Type B pancreatic cell (in vitro differentiated cells): Measurements from ENCODE around the gene RASA1. TPM values are rescaled to one million over a fixed set of nuclear protein-coding genes. Genes with fewer than 3 reads are reported as not detected.

ENCODE experiments used
- DNase-seq: peaks from one replicate; pipeline ENCODE4 v3.0.0; 2021; ENCODE audit warnings: mixed read lengths; ENCODE audit not compliant: unreplicated experiment; ENCODE audit errors: extremely low spot score
- H3K27ac Mint-ChIP-seq: 2 replicates; pipeline ENCODE4 v1.8.0; 2021; ENCODE audit warnings: mild to moderate bottlenecking, mixed read lengths
- H3K27me3 Mint-ChIP-seq: 2 replicates; pipeline ENCODE4 v1.8.0; 2021; ENCODE audit warnings: mixed read lengths
- H3K36me3 Mint-ChIP-seq: 2 replicates; pipeline ENCODE4 v1.8.0; 2021; ENCODE audit warnings: mixed read lengths
- H3K4me1 Mint-ChIP-seq: one replicate; pipeline ENCODE4 v1.8.0; 2021; ENCODE audit warnings: mixed read lengths; ENCODE audit not compliant: unreplicated experiment
- H3K4me3 Mint-ChIP-seq: 2 replicates; pipeline ENCODE4 v1.8.0; 2021; ENCODE audit warnings: mild to moderate bottlenecking, mixed read lengths
- H3K9me3 Mint-ChIP-seq: 2 replicates; pipeline ENCODE4 v1.8.0; 2021; ENCODE audit warnings: mixed read lengths
- CTCF ChIP-seq: fragments of 200-600 bp; sonication (generic); conservative IDR thresholded peaks from 2 replicates; pipeline ENCODE4 v1.5.0; 2021; ENCODE audit warnings: antibody characterized with exemption, mild to moderate bottlenecking
- total RNA-seq: library from RNA; stranded (reverse); gene quantifications from 2 replicates; pipeline ENCODE4 v1.2.1, GENCODE V29; 2021; ENCODE audit warnings: low replicate concordance

RASA1 gene
- total RNA-seq, 1 donor from 2014 or later, result 33.0 TPM

DNA sequence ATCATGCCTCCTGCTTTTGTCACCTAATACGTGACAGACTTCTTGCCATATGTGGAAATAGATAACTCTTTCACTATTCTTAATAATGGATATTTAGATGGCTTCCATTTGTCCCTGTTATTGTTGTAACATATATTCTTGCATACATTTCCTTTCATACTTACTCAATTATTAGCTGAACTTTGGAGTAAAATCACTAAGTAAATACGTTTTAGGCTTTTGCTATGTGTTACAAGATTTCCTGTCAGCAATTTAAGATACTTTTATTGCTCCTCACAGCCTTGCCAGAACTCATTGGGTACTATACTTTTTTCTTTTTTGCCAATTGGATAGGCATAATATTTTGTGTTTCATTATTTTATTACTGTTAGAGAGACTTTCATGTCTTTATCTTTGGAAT lies 118.1 kb downstream of the RASA1 start:
- no peak overlapping the region for H3K4me3 Mint-ChIP-seq
- no peak overlapping the region for H3K27ac Mint-ChIP-seq
- H3K27me3 Mint-ChIP-seq, result no peaks in the 10 kb centered on the region
- no peaks in the 10 kb centered on the region for H3K4me1 Mint-ChIP-seq
- no peak for TF ChIP-seq CTCF
- no peaks in the 10 kb centered on the region for H3K9me3 Mint-ChIP-seq
- peaks cover 20% of the 10 kb centered on the region for H3K36me3 Mint-ChIP-seq
- DNase-seq, result no peak

- no peak for DNase-seq
- H3K9me3 Mint-ChIP-seq, result no peaks in the 10 kb centered on the region
These were observed 120.4 kb downstream of the RASA1 start for GRCh38 chr5:87388129-87388528.

DNA sequence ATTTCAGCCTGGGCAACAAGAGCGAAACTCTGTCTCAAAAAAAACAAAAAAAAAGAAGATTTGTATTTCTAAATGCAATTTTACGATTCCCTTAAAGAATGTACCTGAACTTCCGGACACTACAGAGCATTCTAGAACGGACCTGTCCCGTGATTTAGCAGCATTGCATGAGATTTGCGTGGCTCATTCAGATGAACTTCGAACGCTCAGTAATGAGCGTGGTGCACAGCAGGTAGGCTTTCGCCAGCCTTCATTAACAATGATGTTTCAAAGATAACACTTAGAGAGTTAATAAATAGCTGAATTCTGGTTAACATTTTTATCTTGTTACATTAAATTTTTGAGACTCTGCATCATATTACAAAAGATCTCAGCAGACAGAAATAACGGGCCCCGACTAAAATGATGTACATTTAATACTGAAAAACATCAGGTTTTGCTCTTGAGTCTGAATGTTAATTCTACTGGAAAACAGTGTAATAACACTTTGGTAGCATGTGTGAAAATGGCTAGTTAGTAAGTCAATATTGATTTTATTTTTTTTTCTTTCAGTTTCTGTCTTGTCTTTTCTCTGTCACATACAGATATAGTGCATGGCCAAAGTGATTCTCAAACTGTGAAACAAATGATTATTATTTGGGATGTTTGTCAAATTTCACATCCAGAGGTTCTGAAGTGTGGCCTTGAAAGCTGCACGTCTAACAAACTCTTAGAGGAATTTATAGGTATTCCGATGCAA lies 121.8 kb downstream of the RASA1 start:
- Mint-ChIP-seq H3K27ac (peak overlapping the region; percentile 5), H3K27me3 (no peaks in the 10 kb centered on the region), H3K4me3 (no peak overlapping the region), H3K36me3 (peaks cover 26% of the 10 kb centered on the region), H3K9me3 (no peaks in the 10 kb centered on the region), H3K4me1 (no peaks in the 10 kb centered on the region)
- TF ChIP-seq CTCF, result no peak
- no peak for DNase-seq

More at GRCh38 chr5:87388129-87388528, 120.4 kb downstream of the RASA1 start:
- H3K4me3 Mint-ChIP-seq, result no peak overlapping the region
- no peaks in the 10 kb centered on the region for H3K4me1 Mint-ChIP-seq
- H3K27ac Mint-ChIP-seq, result no peak overlapping the region
- H3K27me3 Mint-ChIP-seq, result no peaks in the 10 kb centered on the region
- H3K36me3 Mint-ChIP-seq, result peaks cover 26% of the 10 kb centered on the region
- TF ChIP-seq CTCF, result no peak

- Mint-ChIP-seq H3K4me1 (no peaks in the 10 kb centered on the region), H3K36me3 (peaks cover 26% of the 10 kb centered on the region), H3K27ac (no peak overlapping the region), H3K27me3 (no peaks in the 10 kb centered on the region), H3K9me3 (no peaks in the 10 kb centered on the region), H3K4me3 (no peak overlapping the region)
- no peak for TF ChIP-seq CTCF
- DNase-seq, result no peak
These were observed 122.4 kb downstream of the RASA1 start for GRCh38 chr5:87390075-87390474.

GRCh38 chr5:87390576-87391199 lies 123.0 kb downstream of the RASA1 start:
- Mint-ChIP-seq H3K36me3 (peaks cover 30% of the 10 kb centered on the region), H3K4me3 (no peak overlapping the region), H3K4me1 (no peaks in the 10 kb centered on the region), H3K27me3 (no peaks in the 10 kb centered on the region), H3K27ac (no peak overlapping the region), H3K9me3 (no peaks in the 10 kb centered on the region)
- no peak for DNase-seq
- TF ChIP-seq CTCF, result no peak
